ENCODE results near the gene ALPG.
"Not testable (repeated sequence)": the region's sequence is repeated elsewhere in the genome, so short reads cannot be mapped to it uniquely, and the experiment has no call there.

Gene ALPG

GRCh38 chr2:232377319-232377718 is 29.3 kb upstream of the ALPG start:
- DNase-seq (ENCODE audit: low read depth): no peak

DNA sequence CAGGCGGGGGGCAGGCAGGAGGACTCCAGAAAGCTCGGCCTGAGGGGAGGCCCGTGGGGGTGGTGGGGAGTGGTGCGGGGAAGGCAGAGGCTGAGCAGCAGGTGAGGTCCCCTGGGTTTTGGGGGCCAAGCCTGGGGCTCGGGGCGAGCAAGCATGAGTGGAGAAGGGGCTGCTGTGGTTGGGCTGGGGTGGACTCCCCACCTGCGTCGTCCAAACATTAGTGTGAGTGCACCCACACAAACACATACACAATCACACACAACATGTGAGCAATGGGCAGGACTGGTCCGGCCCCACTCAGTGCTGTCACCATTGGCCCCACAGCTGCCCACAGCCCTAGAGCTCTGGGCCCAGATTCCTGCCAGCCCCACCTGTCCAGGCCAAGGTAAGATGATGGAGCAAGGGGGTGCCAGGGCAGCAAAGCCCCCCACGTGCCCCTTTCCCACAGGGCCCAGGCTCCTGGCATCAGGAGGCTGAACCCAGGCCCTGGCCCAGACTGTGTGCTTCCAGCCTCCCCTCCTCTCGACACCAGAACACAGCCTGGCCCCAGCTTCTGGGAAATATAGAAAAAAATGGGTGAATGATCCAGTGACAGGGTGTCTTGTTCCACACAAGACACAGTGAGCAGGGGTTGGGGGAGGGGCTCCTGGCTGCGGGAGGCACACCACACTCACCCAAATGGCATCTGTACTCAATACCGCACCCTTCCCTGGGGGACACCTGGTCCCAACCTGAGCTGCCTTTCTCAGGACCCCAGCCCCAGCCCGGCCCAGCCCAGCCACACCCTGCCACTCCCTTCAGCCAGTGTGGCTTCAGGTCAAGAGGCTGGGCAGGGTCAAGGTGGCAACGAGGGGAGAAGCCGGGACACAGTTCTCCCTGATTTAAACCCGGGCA is 28.6 kb upstream of the ALPG start:
- DNase-seq (ENCODE audit: low read depth): no peak

- not testable (repeated sequence) for DNase-seq (ENCODE audit: low read depth)
Measured at GRCh38 chr2:232378735-232379151, 27.9 kb upstream of the ALPG start, which contains the start of gene ALPP. ALPP (plus strand) TSS chr2:232378751; CDS start chr2:232378803, 52 bp downstream.

DNA sequence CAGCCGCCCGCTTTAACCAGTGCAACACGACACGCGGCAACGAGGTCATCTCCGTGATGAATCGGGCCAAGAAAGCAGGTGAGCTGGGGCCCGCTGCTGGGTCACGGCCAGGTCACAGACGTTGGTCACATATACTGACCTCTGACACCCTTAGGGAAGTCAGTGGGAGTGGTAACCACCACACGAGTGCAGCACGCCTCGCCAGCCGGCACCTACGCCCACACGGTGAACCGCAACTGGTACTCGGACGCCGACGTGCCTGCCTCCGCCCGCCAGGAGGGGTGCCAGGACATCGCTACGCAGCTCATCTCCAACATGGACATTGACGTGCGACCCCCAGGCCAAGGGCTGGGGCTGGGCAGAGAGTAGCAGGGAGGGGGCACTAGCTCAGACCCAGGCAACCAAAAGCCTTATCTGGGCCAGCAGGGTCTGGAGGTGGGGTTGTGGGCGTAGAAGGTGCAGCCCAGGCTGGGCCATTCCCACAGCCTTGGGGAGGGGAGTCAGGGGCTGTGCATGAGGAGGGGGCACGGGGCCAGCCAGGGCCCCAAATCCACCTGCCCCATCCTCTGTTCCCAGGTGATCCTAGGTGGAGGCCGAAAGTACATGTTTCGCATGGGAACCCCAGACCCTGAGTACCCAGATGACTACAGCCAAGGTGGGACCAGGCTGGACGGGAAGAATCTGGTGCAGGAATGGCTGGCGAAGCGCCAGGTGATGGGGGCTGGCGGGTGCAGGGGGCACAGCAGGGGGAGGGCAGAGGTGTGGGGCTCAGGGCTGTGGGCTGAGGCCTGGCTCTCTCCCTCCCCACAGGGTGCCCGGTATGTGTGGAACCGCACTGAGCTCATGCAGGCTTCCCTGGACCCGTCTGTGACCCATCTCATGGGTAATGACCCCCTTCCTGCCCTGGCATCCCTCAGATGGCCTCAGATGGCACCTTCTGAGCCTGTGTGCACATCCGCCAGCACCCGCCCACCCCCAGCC is 26.7 kb upstream of the ALPG start:
- not testable (repeated sequence) for DNase-seq (ENCODE audit: low read depth)

DNA sequence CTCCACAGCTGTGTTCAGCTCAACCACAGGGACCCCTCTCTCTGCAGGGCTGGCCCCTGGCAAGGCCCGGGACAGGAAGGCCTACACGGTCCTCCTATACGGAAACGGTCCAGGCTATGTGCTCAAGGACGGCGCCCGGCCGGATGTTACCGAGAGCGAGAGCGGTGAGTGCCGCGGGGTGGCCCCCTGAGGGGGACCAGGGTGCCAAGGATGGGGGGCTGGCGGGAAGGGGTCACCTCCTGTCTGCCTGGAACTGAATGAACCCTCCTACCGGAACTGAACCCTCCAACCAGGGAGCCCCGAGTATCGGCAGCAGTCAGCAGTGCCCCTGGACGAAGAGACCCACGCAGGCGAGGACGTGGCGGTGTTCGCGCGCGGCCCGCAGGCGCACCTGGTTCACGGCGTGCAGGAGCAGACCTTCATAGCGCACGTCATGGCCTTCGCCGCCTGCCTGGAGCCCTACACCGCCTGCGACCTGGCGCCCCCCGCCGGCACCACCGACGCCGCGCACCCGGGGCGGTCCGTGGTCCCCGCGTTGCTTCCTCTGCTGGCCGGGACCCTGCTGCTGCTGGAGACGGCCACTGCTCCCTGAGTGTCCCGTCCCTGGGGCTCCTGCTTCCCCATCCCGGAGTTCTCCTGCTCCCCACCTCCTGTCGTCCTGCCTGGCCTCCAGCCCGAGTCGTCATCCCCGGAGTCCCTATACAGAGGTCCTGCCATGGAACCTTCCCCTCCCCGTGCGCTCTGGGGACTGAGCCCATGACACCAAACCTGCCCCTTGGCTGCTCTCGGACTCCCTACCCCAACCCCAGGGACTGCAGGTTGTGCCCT is 25.2 kb upstream of the ALPG start:
- DNase-seq (ENCODE audit: low read depth): not testable (repeated sequence)

DNA sequence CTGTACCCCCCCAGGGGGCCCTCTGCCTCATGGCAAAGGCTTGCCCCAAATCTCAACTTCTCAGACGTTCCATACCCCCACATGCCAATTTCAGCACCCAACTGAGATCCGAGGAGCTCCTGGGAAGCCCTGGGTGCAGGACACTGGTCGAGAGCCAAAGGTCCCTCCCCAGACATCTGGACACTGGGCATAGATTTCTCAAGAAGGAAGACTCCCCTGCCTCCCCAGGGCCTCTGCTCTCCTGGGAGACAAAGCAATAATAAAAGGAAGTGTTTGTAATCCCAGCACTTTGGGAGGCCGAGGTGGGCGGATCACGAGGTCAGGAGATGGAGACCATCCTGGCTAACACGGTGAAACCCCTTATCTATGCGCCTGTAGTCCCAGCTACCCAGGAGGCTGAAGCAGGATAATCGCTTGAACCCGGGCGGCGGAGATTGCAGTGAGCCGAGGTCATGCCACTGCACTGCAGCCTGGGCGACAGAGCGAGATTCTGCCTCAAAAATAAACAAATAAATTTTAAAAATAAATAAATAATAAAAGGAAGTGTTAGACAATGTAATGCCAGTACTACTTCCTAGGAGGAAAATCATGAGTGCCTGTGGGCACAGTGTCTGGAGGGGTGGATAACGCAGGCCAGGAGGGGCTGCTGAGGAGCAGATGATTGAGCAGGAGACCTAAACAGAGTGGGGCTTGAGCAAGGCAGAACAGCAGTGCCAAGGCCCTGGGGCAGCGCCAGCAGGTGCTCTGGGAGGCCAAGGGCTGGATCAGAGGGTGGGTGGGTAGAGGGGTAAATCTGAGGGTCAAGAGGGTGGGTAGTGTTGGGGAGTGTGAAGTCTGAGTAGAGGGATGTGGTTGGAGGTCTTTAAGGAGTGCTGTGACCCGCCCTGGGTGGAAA is 24.1 kb upstream of the ALPG start:
- DNase-seq (ENCODE audit: low read depth): no peak

- no peak for DNase-seq (ENCODE audit: low read depth)
Measured at GRCh38 chr2:232384466-232384865, 22.2 kb upstream of the ALPG start.

DNA sequence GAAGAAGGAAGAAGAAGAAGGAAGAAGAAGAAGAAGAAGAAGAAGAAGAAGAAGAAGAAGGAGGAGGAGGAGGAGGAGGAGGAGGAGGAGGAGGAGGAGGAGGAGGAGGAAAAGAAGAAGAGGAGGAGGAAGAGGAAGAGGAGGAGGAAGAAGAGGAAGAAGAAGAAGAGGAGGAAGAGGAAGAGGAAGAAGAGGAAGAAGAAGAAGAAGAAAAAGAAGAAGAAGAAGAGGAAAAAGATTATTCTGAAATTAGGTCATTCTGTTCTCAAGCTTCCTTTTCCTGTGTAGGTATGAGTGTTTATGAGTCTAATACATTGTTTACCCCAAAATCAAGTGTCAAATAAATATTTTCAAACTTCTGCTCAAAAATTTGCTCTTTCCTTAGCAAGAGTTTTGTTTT is 21.6 kb upstream of the ALPG start:
- not testable (repeated sequence) for DNase-seq (ENCODE audit: low read depth)

DNA sequence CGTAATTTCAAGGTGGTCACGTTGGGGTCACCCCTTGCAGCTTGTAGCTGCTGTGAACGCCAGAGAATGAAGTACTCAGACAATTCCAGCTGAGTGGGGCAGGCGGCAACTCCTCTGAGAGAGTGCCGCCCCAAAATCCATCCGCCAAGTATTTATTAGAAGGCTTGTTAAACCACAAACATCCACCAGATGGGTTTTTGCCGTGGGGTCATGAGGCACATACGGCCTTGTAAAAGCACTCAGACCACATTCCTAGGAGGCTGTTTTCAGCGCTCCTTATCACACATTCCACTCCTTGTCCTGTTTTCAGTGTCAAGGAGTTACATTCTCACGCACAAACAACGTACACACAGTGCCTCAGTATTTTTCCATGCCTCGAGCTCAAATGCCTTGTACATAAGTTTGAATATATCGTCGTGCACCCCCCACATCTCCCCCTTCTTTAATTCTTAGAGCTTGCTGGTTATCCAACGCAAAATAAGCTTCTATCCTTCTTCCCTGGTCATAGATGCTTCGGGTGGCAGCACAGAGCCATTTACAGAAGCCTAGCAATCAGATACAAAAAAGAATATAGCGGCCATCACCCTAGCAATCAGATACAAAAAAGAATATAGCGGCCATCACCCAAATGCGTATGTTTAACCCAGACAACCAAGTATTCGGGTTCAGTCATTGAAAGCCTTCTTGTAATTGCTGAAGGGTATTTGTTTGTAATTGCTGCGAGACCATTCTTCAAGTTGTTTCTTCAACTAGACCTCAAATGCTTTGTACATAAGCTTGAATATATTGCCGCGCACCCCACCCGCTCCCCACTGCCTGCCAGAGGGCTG is 20.8 kb upstream of the ALPG start:
- DNase-seq (ENCODE audit: low read depth): peak; percentile 23

GRCh38 chr2:232386490-232386739 is 20.2 kb upstream of the ALPG start:
- no peak for DNase-seq (ENCODE audit: low read depth)

- no peak for DNase-seq (ENCODE audit: low read depth)
Measured at GRCh38 chr2:232386740-232387450, 19.7 kb upstream of the ALPG start.

- DNase-seq (ENCODE audit: low read depth): no peak
Measured at GRCh38 chr2:232387451-232388171, 19.0 kb upstream of the ALPG start.

DNA sequence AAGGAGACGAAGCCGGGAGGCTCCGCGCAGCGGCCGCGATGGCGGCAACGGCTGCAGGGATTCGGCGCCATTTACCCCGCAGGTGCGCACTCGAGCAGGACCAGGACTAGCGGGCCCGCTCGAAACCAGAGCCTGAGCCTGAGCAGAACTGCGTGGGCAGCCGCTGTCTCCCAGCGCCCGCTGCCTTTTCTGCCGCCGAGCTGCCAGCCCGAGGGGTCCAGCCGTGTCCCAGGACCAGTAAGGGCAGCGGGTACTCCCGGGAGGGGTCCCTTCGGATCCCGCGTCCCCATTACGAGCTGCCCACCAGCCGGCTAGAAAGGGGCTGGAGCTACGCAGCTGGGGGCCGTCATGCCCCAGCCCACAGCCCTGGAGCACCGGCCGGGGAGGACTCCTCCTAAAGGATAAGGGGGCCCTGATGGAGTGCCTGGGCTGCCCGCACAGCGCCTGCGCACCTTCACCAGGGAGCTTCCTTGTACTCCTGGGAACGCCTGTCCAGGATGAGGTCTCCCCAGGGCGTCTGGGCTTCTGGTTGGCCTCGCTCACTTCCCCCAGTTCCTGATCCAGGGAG is 18.2 kb upstream of the ALPG start:
- DNase-seq (ENCODE audit: low read depth): no peak

- DNase-seq (ENCODE audit: low read depth): no peak
Measured at GRCh38 chr2:232389327-232389726, 17.3 kb upstream of the ALPG start.

DNA sequence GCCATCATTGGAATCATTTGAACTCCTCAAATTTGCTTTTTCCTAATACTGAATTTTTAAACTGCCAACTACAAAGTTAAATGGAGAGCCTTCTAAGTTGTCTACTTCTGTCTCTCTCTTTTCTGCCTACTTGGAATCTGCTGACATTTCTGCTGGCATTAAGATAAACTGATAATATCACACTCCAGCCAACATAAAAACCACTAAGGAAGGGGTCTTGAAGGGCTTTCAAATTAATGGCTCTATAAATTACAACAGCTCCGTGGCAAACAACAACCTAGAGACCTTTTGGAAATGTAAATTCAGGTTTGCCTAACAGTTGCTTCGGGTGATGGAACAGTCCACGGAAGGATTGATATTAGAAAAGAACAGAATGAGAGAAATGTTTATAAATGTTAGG is 16.0 kb upstream of the ALPG start:
- no peak for DNase-seq (ENCODE audit: low read depth)

- DNase-seq (ENCODE audit: low read depth): no peak
Measured at GRCh38 chr2:232393556-232393955, 13.1 kb upstream of the ALPG start.

DNA sequence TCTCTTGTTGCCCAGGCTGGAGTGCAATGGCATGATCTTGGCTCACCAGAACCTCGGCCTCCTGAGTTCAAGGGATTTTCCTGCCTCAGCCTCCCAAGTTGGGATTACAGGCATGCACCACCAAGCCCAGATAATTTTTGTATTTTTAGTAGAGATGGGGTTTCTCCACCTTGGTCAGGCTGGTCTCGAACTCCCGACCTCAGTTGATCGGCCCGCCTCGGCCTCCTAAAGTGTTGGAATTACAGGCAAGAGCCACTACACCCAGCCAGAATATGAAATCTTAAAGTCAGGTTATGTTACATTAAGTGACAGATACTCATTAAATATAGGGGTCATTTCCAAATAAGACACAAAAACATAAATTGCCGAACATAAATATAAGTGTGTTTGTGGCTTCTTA is 12.2 kb upstream of the ALPG start:
- DNase-seq (ENCODE audit: low read depth): not testable (repeated sequence)

GRCh38 chr2:232395586-232395985 is 11.1 kb upstream of the ALPG start:
- DNase-seq (ENCODE audit: low read depth): no peak
